ENCODE measurements around the gene TSKS.

The TSKS gene

GRCh38 chr19:49775742-49776370, 12.8 kb upstream of the TSKS start:
- DNase-seq (ENCODE audit: low read depth): no peak
- TF ChIP-seq, protein P1, sequence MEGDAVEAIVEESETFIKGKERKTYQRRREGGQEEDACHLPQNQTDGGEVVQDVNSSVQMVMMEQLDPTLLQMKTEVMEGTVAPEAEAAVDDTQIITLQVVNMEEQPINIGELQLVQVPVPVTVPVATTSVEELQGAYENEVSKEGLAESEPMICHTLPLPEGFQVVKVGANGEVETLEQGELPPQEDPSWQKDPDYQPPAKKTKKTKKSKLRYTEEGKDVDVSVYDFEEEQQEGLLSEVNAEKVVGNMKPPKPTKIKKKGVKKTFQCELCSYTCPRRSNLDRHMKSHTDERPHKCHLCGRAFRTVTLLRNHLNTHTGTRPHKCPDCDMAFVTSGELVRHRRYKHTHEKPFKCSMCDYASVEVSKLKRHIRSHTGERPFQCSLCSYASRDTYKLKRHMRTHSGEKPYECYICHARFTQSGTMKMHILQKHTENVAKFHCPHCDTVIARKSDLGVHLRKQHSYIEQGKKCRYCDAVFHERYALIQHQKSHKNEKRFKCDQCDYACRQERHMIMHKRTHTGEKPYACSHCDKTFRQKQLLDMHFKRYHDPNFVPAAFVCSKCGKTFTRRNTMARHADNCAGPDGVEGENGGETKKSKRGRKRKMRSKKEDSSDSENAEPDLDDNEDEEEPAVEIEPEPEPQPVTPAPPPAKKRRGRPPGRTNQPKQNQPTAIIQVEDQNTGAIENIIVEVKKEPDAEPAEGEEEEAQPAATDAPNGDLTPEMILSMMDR (IDR thresholded peaks at IDR 0.05; ENCODE audit: control insufficient read depth, extremely low read depth, insufficient read depth): no peak

GRCh38 chr19:49774969-49775368, 11.9 kb upstream of the TSKS start:
- TF ChIP-seq, protein P1 (IDR thresholded peaks at IDR 0.05; ENCODE audit: control insufficient read depth, extremely low read depth, insufficient read depth): no peak
- DNase-seq (ENCODE audit: low read depth): no peak
- no peak overlapping the region for H3K4me3 ChIP-seq (ENCODE audit: low read depth, low read length)

More at GRCh38 chr19:49775742-49776370, 12.8 kb upstream of the TSKS start:
- H3K4me3 ChIP-seq (ENCODE audit: low read depth, low read length): no peak overlapping the region

DNA sequence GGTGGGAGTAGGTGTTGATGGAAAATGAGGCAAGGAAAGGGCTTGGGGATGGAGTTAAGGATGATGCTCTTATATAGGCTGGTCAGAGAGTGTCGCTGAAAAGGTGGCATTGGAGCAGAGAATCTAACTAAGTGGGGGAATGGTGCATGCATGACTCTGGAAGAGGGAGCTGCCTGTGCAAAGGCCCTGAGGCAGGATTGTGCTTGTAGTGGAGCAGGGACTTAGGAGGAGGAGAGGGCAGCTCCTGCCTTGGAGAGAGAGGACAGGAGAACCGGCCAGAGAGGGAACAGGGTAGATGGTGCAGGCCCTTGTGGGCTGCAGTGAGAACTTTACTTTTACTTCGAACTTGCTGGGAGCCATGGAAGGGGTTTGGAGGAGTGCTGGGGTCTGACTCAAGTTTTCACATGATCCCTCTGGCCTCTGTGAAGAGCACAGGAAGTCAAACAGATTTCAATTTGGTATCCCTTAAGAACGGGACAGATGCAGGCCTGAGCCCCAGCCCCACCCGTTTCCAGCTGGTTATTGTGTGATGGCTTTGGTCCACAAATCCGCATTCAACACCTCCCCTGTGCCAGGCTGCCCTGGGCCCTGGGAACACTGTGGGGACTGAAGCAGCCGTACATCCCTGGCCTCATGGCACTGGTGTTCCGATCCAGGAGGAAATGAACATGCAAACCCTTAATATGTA, 10.7 kb upstream of the TSKS start:
- DNase-seq (ENCODE audit: low read depth): no peak
- no peak overlapping the region for H3K4me3 ChIP-seq (ENCODE audit: low read depth, low read length)
- TF ChIP-seq, protein P1 (IDR thresholded peaks at IDR 0.05; ENCODE audit: control insufficient read depth, extremely low read depth, insufficient read depth): no peak

- no peak overlapping the region for H3K4me3 ChIP-seq (ENCODE audit: low read depth, low read length)
- TF ChIP-seq, protein P1 (IDR thresholded peaks at IDR 0.05; ENCODE audit: control insufficient read depth, extremely low read depth, insufficient read depth): no peak
- DNase-seq (ENCODE audit: low read depth): no peak
Measured at GRCh38 chr19:49772850-49773432, 9.8 kb upstream of the TSKS start.

DNA sequence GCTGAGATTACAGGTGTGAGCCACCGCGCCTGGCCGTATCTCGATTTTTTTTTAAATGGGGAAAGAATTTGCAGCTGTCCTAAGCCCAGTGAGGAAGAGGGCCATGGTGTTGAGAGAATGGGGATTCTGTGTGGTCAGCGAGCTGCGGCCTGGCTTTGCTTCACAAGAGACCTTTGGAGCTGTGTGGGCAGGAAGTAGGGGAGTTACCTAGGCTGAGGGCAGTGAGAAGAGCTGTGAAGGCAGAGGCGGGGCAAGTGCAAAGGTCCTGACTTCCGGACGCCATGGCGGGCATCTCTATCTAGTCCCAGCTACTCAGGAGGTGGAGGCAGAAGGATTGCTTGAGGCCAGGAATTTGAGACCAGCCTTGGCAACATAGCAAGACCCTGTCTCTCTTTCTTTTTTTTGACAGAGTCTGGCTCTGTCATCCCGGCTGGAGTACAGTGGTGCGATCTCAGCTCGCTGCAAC, 8.6 kb upstream of the TSKS start:
- no peak for DNase-seq (ENCODE audit: low read depth)
- TF ChIP-seq, protein P1 (IDR thresholded peaks at IDR 0.05; ENCODE audit: control insufficient read depth, extremely low read depth, insufficient read depth): no peak
- no peak overlapping the region for H3K4me3 ChIP-seq (ENCODE audit: low read depth, low read length)

DNA sequence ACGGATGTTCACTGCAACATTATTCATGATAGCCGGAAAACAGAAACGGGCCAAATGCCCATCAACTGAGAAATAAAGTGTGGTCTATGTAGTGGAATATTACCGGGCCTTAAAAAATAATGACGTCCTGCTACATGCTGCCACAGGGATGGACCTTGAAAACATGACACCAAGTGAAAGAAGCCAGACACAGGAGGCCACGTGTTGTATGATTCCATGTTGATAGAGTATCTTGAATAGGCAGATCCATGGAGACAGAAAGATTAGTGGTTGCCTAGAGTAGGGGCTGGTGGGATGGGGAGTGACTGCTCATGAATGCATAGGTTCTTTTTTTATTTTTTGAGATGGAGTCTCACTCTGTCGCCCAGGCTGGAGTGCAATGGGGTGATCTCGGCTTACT, 7.4 kb upstream of the TSKS start:
- TF ChIP-seq, protein P1 (IDR thresholded peaks at IDR 0.05; ENCODE audit: control insufficient read depth, extremely low read depth, insufficient read depth): no peak
- DNase-seq (ENCODE audit: low read depth): no peak
- no peak overlapping the region for H3K4me3 ChIP-seq (ENCODE audit: low read depth, low read length)

Data from LNCaP clone FGC (cell line).